NCI-H146 treated with DMSO at 0.1 percent for 48 hours (cell line): Measurements from ENCODE around the gene HS3ST4.

Source experiments
- DNase-seq: peaks from one replicate; lab custom pipeline; 2025; ENCODE audit not compliant: unreplicated experiment; lab: John Stamatoyannopoulos, UW

HS3ST4 gene

GRCh38 chr16:25817295-25817694 is 125.5 kb downstream of the HS3ST4 start:
- DNase-seq: no peak

- DNase-seq: no peak
Observed at GRCh38 chr16:25817876-25818275, 126.1 kb downstream of the HS3ST4 start.

GRCh38 chr16:25823891-25824290 is 132.1 kb downstream of the HS3ST4 start:
- DNase-seq: no peak

GRCh38 chr16:25827709-25828108 is 135.9 kb downstream of the HS3ST4 start:
- DNase-seq: no peak

- DNase-seq: no peak
Observed at GRCh38 chr16:25828510-25828909, 136.8 kb downstream of the HS3ST4 start.

GRCh38 chr16:25832291-25832690 is 140.5 kb downstream of the HS3ST4 start:
- DNase-seq: no peak

- no peak for DNase-seq
Observed at GRCh38 chr16:25834101-25834500, 142.3 kb downstream of the HS3ST4 start.

GRCh38 chr16:25835126-25835525 is 143.4 kb downstream of the HS3ST4 start:
- no peak for DNase-seq

GRCh38 chr16:25838724-25839186 is 147.0 kb downstream of the HS3ST4 start:
- DNase-seq: peak; percentile 35

- no peak for DNase-seq
Observed at GRCh38 chr16:25841761-25842160, 150.0 kb downstream of the HS3ST4 start.

GRCh38 chr16:25845901-25846300 is 154.1 kb downstream of the HS3ST4 start:
- no peak for DNase-seq

GRCh38 chr16:25854141-25854540 is 162.4 kb downstream of the HS3ST4 start:
- DNase-seq: no peak

- DNase-seq: no peak
Observed at GRCh38 chr16:25855063-25855462, 163.3 kb downstream of the HS3ST4 start.

GRCh38 chr16:25855818-25856217 is 164.1 kb downstream of the HS3ST4 start:
- DNase-seq: no peak

- no peak for DNase-seq
Observed at GRCh38 chr16:25859645-25860044, 167.9 kb downstream of the HS3ST4 start.

GRCh38 chr16:25867041-25867440 is 175.3 kb downstream of the HS3ST4 start:
- DNase-seq: no peak

- DNase-seq: no peak
Observed at GRCh38 chr16:25868106-25868505, 176.3 kb downstream of the HS3ST4 start.

- DNase-seq: no peak
Observed at GRCh38 chr16:25868706-25869370, 177.1 kb downstream of the HS3ST4 start.

GRCh38 chr16:25872369-25873070 is 180.8 kb downstream of the HS3ST4 start:
- no peak for DNase-seq

GRCh38 chr16:25874196-25874595 is 182.4 kb downstream of the HS3ST4 start:
- no peak for DNase-seq

GRCh38 chr16:25875956-25876598 is 184.3 kb downstream of the HS3ST4 start:
- no peak for DNase-seq

GRCh38 chr16:25877103-25877502 is 185.3 kb downstream of the HS3ST4 start:
- DNase-seq: no peak
